Chondrocyte (in vitro differentiated cells): Measurements from ENCODE around the gene AK4. TPM values are rescaled to one million over a fixed set of nuclear protein-coding genes. Genes with fewer than 3 reads are reported as not detected.
"Not testable (repeated sequence)": the region's sequence is repeated elsewhere in the genome, so short reads cannot be mapped to it uniquely, and the experiment has no call there.

Experiments
- DNase-seq: peaks from one replicate; pipeline ENCODE4 v3.0.0; 2021; ENCODE audit warnings: mixed read lengths, low spot score
- H3K27ac Mint-ChIP-seq: one replicate; pipeline ENCODE4 v1.8.0; 2021; ENCODE audit warnings: mild to moderate bottlenecking, moderate library complexity, mixed read lengths; ENCODE audit not compliant: unreplicated experiment
- H3K27me3 Mint-ChIP-seq: 2 replicates; pipeline ENCODE4 v1.8.0; 2021; ENCODE audit warnings: low read depth, mixed read lengths
- H3K36me3 Mint-ChIP-seq: 2 replicates; pipeline ENCODE4 v1.8.0; 2021; ENCODE audit warnings: low read depth, mixed read lengths
- H3K4me1 Mint-ChIP-seq: 2 replicates; pipeline ENCODE4 v1.8.0; 2021; ENCODE audit warnings: low read depth, mild to moderate bottlenecking, mixed read lengths
- H3K4me3 Mint-ChIP-seq: one replicate; pipeline ENCODE4 v1.8.0; 2021; ENCODE audit warnings: mild to moderate bottlenecking, moderate library complexity, mixed read lengths; ENCODE audit not compliant: unreplicated experiment
- H3K9me3 Mint-ChIP-seq: 2 replicates; pipeline ENCODE4 v1.8.0; 2021; ENCODE audit warnings: low read depth, mixed read lengths
- total RNA-seq: library from RNA; stranded (reverse); gene quantifications from 3 replicates; pipeline ENCODE4 v1.2.1, GENCODE V29; 2021
- TF ChIP-seq, protein P1 (sequence below): fragments of 200-600 bp; sonication (generic); IDR thresholded peaks from 2 replicates; pipeline ENCODE4 v1.5.0; 2021; ENCODE audit warnings: antibody characterized with exemption, mild to moderate bottlenecking, moderate library complexity

The AK4 gene
- total RNA-seq, 1 donor from 2014 or later: 87.9 TPM

DNA sequence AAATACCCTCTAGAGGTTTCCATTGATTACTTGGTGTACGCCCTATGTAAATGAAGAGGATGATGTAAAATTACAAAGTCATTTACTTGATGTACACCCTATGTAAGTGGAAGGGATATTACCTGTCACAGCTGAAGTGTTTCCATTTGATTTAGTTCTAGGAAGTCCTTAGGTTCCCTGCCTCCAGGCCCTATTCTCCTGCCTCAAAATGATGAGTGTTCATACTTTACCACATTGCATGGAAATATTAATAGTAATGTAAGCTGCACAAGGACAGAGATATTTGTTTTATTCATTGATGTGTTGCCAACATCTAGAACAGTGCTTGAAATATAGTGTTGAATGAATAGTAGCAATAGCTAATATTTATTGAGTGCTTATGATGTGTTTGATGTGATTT, 9.5 kb upstream of the AK4 start:
- TF ChIP-seq, protein P1, sequence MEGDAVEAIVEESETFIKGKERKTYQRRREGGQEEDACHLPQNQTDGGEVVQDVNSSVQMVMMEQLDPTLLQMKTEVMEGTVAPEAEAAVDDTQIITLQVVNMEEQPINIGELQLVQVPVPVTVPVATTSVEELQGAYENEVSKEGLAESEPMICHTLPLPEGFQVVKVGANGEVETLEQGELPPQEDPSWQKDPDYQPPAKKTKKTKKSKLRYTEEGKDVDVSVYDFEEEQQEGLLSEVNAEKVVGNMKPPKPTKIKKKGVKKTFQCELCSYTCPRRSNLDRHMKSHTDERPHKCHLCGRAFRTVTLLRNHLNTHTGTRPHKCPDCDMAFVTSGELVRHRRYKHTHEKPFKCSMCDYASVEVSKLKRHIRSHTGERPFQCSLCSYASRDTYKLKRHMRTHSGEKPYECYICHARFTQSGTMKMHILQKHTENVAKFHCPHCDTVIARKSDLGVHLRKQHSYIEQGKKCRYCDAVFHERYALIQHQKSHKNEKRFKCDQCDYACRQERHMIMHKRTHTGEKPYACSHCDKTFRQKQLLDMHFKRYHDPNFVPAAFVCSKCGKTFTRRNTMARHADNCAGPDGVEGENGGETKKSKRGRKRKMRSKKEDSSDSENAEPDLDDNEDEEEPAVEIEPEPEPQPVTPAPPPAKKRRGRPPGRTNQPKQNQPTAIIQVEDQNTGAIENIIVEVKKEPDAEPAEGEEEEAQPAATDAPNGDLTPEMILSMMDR: no peak
- no peaks in the 10 kb centered on the region for H3K9me3 Mint-ChIP-seq
- H3K4me1 Mint-ChIP-seq: peaks cover 8% of the 10 kb centered on the region
- H3K27ac Mint-ChIP-seq: no peak overlapping the region
- no peaks in the 10 kb centered on the region for H3K36me3 Mint-ChIP-seq
- no peak for DNase-seq
- peaks cover 2% of the 10 kb centered on the region for H3K27me3 Mint-ChIP-seq
- H3K4me3 Mint-ChIP-seq: no peak overlapping the region

DNA sequence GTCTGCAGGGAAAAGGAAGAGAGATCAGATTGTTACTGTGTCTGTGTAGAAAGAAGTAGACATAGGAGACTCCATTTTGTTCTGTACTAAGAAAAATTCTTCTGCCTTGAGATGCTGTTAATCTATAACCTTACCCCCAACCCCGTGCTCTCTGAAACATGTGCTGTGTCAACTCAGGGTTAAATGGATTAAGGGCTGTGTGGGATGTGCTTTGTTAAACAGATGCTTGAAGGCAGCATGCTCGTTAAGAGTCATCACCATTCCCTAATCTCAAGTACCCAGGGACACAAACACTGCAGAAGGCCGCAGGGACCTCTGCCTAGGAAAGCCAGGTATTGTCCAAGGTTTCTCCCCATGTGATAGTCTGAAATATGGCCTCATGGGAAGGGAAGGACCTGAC, 8.2 kb upstream of the AK4 start:
- H3K36me3 Mint-ChIP-seq, H3K9me3 Mint-ChIP-seq, DNase-seq, H3K4me3 Mint-ChIP-seq, H3K4me1 Mint-ChIP-seq, H3K27ac Mint-ChIP-seq, H3K27me3 Mint-ChIP-seq: not testable (repeated sequence)

DNA sequence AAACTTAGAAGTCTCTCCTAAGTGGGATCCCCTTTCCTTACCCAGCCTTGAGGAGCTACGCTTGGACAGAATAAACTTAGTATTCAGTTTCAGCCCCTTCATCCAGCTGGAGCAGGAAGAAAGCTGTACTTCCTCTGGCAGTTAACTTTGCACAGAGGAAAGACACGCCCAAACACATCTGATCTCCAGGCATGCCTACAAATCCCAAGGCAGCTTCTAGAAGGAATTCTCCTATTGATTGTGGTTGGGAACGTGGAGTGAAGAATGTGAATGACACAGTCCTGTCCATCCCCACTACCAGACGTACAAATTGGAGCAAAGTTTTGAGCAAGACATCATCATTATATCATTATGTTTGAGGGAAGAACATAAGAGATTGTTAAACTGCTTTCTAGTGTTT, 6.6 kb upstream of the AK4 start:
- Mint-ChIP-seq H3K9me3 (no peaks in the 10 kb centered on the region), H3K4me3 (no peak overlapping the region), H3K4me1 (peaks cover 8% of the 10 kb centered on the region), H3K27ac (no peak overlapping the region), H3K27me3 (peaks cover 6% of the 10 kb centered on the region), H3K36me3 (no peaks in the 10 kb centered on the region)
- DNase-seq: no peak
- TF ChIP-seq, protein P1: no peak

DNA sequence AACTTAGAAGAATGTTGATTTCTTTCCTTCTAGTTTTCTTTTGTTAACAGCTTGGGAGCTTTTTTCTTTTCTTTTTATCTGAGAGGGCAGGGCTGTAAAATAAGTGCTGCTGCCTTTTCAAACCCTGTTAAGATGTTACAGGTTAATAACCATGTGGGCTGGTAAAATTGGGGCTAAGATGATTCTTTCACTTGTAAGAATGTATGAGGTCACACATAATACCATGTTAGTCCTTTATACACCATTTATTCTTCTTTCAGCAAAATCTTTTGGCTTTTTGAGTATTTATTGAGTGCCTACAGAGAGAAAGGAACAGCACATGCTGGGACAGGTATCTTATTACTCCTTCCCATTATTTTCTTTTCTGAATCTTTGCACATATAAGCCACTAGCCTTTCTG, 6.1 kb upstream of the AK4 start:
- no peak for DNase-seq
- no peak overlapping the region for H3K4me3 Mint-ChIP-seq
- TF ChIP-seq, protein P1: no peak
- H3K27ac Mint-ChIP-seq: no peak overlapping the region
- H3K4me1 Mint-ChIP-seq: peaks cover 9% of the 10 kb centered on the region
- H3K9me3 Mint-ChIP-seq: no peaks in the 10 kb centered on the region
- no peaks in the 10 kb centered on the region for H3K36me3 Mint-ChIP-seq
- peaks cover 6% of the 10 kb centered on the region for H3K27me3 Mint-ChIP-seq

DNA sequence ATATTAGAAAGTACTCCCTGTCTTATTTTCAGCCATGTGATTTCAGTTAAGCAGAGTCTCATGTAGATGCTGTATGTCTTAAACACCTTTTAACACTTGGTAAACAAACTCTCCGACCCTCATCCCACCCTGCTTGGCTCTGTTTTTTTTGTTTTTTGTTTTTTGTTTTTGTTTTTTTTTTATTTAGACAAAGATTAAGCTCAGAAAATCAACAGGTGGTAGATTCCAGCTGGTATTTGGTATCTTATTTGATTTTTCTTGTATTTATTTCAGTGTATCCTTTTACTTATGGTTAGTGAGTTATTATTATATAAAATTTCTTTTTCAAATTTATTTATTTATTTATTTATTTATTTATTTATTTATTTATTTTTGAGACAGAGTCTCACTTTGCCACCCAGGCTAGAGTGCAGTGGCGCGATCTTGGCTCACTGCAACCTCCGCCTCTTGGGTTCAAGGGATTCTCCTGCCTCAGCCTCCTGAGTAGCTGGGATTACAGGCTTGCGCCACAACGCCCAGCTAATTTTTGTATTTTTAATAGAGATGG, 4.8 kb upstream of the AK4 start:
- not testable (repeated sequence) for DNase-seq, H3K27me3 Mint-ChIP-seq, H3K36me3 Mint-ChIP-seq, H3K9me3 Mint-ChIP-seq, H3K27ac Mint-ChIP-seq, H3K4me3 Mint-ChIP-seq
- H3K4me1 Mint-ChIP-seq: peaks cover 13% of the 10 kb centered on the region

DNA sequence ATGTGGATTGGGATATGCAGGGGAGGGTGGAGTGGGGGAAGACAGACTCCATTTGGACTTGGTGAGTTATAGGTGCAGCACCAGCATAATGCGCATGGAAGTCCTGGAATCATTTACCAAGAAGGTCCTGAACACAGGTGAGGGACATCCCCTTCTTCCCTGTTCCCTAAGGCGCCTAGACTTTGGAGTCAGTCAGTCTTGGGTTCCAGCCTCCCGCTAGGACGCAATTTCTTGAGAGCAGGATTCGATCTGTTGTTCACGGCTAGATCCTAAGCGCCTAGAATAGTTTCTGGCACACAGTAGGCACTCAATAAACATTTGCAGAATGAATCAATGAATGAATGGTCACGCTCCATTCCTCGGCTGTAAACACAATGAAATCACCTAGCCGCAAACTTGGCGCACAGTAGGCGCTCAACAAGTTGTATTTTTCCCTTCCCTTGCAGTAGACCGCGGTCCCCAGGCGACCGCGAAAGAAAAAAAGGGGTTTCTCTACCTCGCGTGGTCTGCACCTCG, 1.0 kb upstream of the AK4 start:
- Mint-ChIP-seq H3K4me1 (peaks cover 22% of the 10 kb centered on the region), H3K27ac (peak overlapping the region; percentile 27), H3K27me3 (peaks cover 4% of the 10 kb centered on the region), H3K4me3 (peak overlapping the region; percentile 82), H3K36me3 (no peaks in the 10 kb centered on the region), H3K9me3 (no peaks in the 10 kb centered on the region)
- no peak for DNase-seq
- TF ChIP-seq, protein P1: no peak
